ENCODE measurements around the gene PRRC2B.

DNA sequence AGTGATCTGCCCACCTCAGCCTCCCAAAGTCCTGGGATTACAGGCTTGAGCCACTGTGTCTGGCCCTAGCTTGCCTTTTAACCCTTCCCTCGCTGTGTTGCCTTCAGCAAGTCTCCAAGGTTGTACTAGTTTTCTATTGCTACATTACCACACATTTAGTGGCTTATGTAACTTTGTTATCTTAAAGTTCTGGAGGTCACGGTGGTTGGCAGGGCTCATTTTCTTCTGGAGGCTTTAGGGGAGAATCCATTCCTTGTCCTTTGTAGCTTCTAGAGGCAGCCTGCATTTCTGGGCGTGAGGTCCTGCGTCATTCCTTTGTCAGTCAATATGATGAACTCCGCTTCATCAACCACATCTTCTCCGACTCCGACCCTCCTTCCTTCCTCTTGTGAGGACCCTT is 2.9 kb upstream of the PRRC2B start:
- TF ChIP-seq, protein P1, sequence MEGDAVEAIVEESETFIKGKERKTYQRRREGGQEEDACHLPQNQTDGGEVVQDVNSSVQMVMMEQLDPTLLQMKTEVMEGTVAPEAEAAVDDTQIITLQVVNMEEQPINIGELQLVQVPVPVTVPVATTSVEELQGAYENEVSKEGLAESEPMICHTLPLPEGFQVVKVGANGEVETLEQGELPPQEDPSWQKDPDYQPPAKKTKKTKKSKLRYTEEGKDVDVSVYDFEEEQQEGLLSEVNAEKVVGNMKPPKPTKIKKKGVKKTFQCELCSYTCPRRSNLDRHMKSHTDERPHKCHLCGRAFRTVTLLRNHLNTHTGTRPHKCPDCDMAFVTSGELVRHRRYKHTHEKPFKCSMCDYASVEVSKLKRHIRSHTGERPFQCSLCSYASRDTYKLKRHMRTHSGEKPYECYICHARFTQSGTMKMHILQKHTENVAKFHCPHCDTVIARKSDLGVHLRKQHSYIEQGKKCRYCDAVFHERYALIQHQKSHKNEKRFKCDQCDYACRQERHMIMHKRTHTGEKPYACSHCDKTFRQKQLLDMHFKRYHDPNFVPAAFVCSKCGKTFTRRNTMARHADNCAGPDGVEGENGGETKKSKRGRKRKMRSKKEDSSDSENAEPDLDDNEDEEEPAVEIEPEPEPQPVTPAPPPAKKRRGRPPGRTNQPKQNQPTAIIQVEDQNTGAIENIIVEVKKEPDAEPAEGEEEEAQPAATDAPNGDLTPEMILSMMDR (IDR thresholded peaks at IDR 0.05; ENCODE audit: low read depth, low read length), result no peak
- no peak for TF ChIP-seq EZH2phosphoT487 (IDR thresholded peaks at IDR 0.05; ENCODE audit: low read depth)
